Thyroid gland (tissue), 4 donors: ENCODE results near the gene AFF3. TPM values are rescaled to one million over a fixed set of nuclear protein-coding genes. Genes with fewer than 3 reads are reported as not detected.

Experiments
- DNase-seq, 2 donors: peaks; one replicate each; pipeline ENCODE4 v3.0.0-alpha.2; 2019
- H3K27ac ChIP-seq, 3 donors: fragments of 200-600 bp; sonication (generic); 1 replicate in 2 of 3; 2 replicates in 1 of 3; pipeline ENCODE4 v1.5.1; 2016 to 2019; ENCODE audit warnings: mild to moderate bottlenecking in 1 of 3, moderate library complexity in 1 of 3
- H3K27me3 ChIP-seq: fragments of 200-600 bp; sonication (generic); one replicate; pipeline ENCODE4 v1.5.1; 2019
- H3K36me3 ChIP-seq, 2 donors: fragments of 200-600 bp; sonication (generic); one replicate each; pipeline ENCODE4 v1.5.1; 2016 to 2019
- H3K4me1 ChIP-seq, 2 donors: fragments of 200-600 bp; sonication (generic); one replicate each; pipeline ENCODE4 v1.5.1; 2017 to 2019
- H3K4me3 ChIP-seq, 3 donors: fragments of 200-600 bp; sonication (generic); replicated peaks in 1 of 3; 1 replicate in 2 of 3; 2 replicates in 1 of 3; pipeline ENCODE4 v1.5.1; 2016; ENCODE audit warnings: mild to moderate bottlenecking in 1 of 3
- H3K9me3 ChIP-seq: fragments of 200-600 bp; sonication (generic); one replicate; pipeline ENCODE4 v1.5.1; 2017
- POLR2A ChIP-seq, 2 donors: fragments of 450-650 bp; IDR thresholded peaks; one replicate each; pipeline ENCODE4 v1.6.1; 2017; ENCODE audit warnings: antibody characterized with exemption in 2 of 2, mild to moderate bottlenecking in 2 of 2, moderate library complexity in 1 of 2
- WGBS, 2 donors: methylation state at CpG; one replicate each; pipeline ENCODE4 v1.1.5; 2017; 5-methylcytosine and 5-hydroxymethylcytosine counted together
- intact Hi-C: fragments of 100-400 bp; cut with DNase I; formaldehyde crosslinking; loops from one replicate; pipeline ENCODE4 v1.15.1; 2023
- total RNA-seq, 4 donors: library from RNA; depleted of rRNA; stranded (reverse); fragments of >200 nt; gene quantifications; one replicate each; pipeline ENCODE4 v1.2.3, GENCODE V29; 2016
- TF ChIP-seq, protein P1 (sequence below), 6 experiments: fragments of 200-600 bp in 3 of 6; fragments of 450-650 bp in 3 of 6; sonication (generic) in 3 of 6; IDR thresholded peaks; one replicate each; pipeline ENCODE4 v1.5.1; 2016 to 2019; ENCODE audit warnings: antibody characterized with exemption in 6 of 6, mild to moderate bottlenecking in 2 of 6, inconsistent platforms in 1 of 6, moderate library complexity in 1 of 6

The AFF3 gene
- total RNA-seq, 4 donors from 2014 or later = 0.54 to 2.6 (median 1.1) TPM

GRCh38 chr2:99864561-99865553 is 277.5 kb downstream of the AFF3 start:
- no peak for TF ChIP-seq POLR2A (IDR thresholded peaks at IDR 0.05)
- TF ChIP-seq, protein P1, sequence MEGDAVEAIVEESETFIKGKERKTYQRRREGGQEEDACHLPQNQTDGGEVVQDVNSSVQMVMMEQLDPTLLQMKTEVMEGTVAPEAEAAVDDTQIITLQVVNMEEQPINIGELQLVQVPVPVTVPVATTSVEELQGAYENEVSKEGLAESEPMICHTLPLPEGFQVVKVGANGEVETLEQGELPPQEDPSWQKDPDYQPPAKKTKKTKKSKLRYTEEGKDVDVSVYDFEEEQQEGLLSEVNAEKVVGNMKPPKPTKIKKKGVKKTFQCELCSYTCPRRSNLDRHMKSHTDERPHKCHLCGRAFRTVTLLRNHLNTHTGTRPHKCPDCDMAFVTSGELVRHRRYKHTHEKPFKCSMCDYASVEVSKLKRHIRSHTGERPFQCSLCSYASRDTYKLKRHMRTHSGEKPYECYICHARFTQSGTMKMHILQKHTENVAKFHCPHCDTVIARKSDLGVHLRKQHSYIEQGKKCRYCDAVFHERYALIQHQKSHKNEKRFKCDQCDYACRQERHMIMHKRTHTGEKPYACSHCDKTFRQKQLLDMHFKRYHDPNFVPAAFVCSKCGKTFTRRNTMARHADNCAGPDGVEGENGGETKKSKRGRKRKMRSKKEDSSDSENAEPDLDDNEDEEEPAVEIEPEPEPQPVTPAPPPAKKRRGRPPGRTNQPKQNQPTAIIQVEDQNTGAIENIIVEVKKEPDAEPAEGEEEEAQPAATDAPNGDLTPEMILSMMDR (IDR thresholded peaks at IDR 0.05) = no peak
- no peak for DNase-seq
- Histone ChIP-seq H3K36me3 (no peaks in the 10 kb centered on the region), H3K4me3 (no peak overlapping the region), H3K4me1 (peaks cover 0 to 4% of the 10 kb centered on the region in 2 donors), H3K27ac (no peak overlapping the region), H3K27me3 (no peaks in the 10 kb centered on the region), H3K9me3 (no peaks in the 10 kb centered on the region)
- intact Hi-C loops = no loop called here
- 73 to 77% methylated on average over 10 of the region's 10 CpGs for WGBS, 2 donors

GRCh38 chr2:99863903-99864270 is 278.5 kb downstream of the AFF3 start:
- WGBS, 2 donors = 93 to 97% methylated on average over 2 of the region's 2 CpGs

GRCh38 chr2:99863236-99863902 is 279.0 kb downstream of the AFF3 start:
- TF ChIP-seq POLR2A (IDR thresholded peaks at IDR 0.05) = no peak
- TF ChIP-seq, protein P1 (IDR thresholded peaks at IDR 0.05) = no peak
- Histone ChIP-seq H3K27me3 (no peaks in the 10 kb centered on the region), H3K4me1 (peaks cover 0 to 4% of the 10 kb centered on the region in 2 donors), H3K36me3 (no peaks in the 10 kb centered on the region), H3K27ac (no peak overlapping the region), H3K4me3 (no peak overlapping the region), H3K9me3 (no peaks in the 10 kb centered on the region)
- intact Hi-C loops = no loop called here
- no peak for DNase-seq
- WGBS, 2 donors = 97 to 99% methylated on average over 4 of the region's 4 CpGs

More at GRCh38 chr2:99863903-99864270, 278.5 kb downstream of the AFF3 start:
- Histone ChIP-seq H3K36me3 (no peaks in the 10 kb centered on the region), H3K27me3 (no peaks in the 10 kb centered on the region), H3K4me3 (no peak overlapping the region), H3K27ac (no peak overlapping the region), H3K9me3 (no peaks in the 10 kb centered on the region), H3K4me1 (peaks cover 0 to 4% of the 10 kb centered on the region in 2 donors)
- no peak for DNase-seq
- TF ChIP-seq, protein P1 (IDR thresholded peaks at IDR 0.05) = no peak
- TF ChIP-seq POLR2A (IDR thresholded peaks at IDR 0.05) = no peak
- intact Hi-C loops = no loop called here

DNA sequence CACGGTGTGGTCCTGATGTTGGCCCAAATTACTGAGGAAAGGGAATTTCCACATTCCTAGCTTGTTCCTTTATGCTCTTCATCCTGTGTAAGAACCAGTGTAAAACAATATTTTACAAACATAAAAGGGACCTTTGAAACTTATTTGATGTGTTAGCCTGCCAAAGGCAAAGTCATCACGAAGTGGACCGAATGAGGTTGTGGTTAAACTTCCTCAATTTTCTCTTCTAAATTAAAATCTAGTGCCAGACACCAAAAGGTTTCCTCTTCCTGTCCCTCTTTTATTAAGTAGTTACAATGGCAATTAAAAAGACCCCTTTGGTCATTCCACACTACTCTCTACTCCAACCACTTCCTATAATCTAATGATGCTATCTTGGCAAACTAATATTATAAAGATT is 279.8 kb downstream of the AFF3 start:
- no peak overlapping the region for H3K4me3 ChIP-seq
- no peaks in the 10 kb centered on the region for H3K36me3 ChIP-seq
- no peak for DNase-seq
- intact Hi-C loops = no loop called here
- H3K9me3 ChIP-seq = no peaks in the 10 kb centered on the region
- H3K27me3 ChIP-seq = no peaks in the 10 kb centered on the region
- TF ChIP-seq POLR2A (IDR thresholded peaks at IDR 0.05) = no peak
- TF ChIP-seq, protein P1 (IDR thresholded peaks at IDR 0.05) = no peak
- WGBS, 2 donors = 60 to 72% methylated on average over 3 of the region's 3 CpGs
- H3K4me1 ChIP-seq = peaks cover 0 to 4% of the 10 kb centered on the region in 2 donors
- no peak overlapping the region for H3K27ac ChIP-seq

GRCh38 chr2:99861376-99861760 is 281.0 kb downstream of the AFF3 start:
- no peak overlapping the region for H3K27ac ChIP-seq
- TF ChIP-seq, protein P1 (IDR thresholded peaks at IDR 0.05) = no peak
- no peak for TF ChIP-seq POLR2A (IDR thresholded peaks at IDR 0.05)
- WGBS, 2 donors = 36 to 40% methylated on average over 2 of the region's 2 CpGs
- no peaks in the 10 kb centered on the region for H3K36me3 ChIP-seq
- no peak overlapping the region for H3K4me3 ChIP-seq
- H3K27me3 ChIP-seq = no peaks in the 10 kb centered on the region
- intact Hi-C loops = no loop called here
- no peaks in the 10 kb centered on the region for H3K9me3 ChIP-seq
- DNase-seq = no peak
- H3K4me1 ChIP-seq = peaks cover 0 to 4% of the 10 kb centered on the region in 2 donors
